GM18511 (cell line): ENCODE measurements around the gene OBSCN.

Experiments
- ATAC-seq: cut with Tn5 transposase; IDR thresholded peaks from one replicate; pipeline ENCODE4 v1.9.1; 2021; ENCODE audit warnings: mild to moderate bottlenecking, moderate library complexity; ENCODE audit not compliant: unreplicated experiment

Gene OBSCN

GRCh38 chr1:228350831-228351781 lies 143.3 kb downstream of the OBSCN start:
- ATAC-seq = no peak

GRCh38 chr1:228351850-228352249 lies 144.0 kb downstream of the OBSCN start:
- ATAC-seq = no peak

- no peak for ATAC-seq
Observed at GRCh38 chr1:228352677-228353481, 145.0 kb downstream of the OBSCN start.

GRCh38 chr1:228353601-228354371 lies 145.9 kb downstream of the OBSCN start:
- no peak for ATAC-seq

GRCh38 chr1:228354390-228355320 lies 146.8 kb downstream of the OBSCN start:
- no peak for ATAC-seq

GRCh38 chr1:228356897-228357680 lies 149.2 kb downstream of the OBSCN start:
- ATAC-seq = no peak

- no peak for ATAC-seq
Observed at GRCh38 chr1:228358039-228358763, 150.4 kb downstream of the OBSCN start.

- no peak for ATAC-seq
Observed at GRCh38 chr1:228358764-228359612, 151.1 kb downstream of the OBSCN start.

- no peak for ATAC-seq
Observed at GRCh38 chr1:228359613-228360532, 152.0 kb downstream of the OBSCN start.

- ATAC-seq = no peak
Observed at GRCh38 chr1:228360533-228361313, 152.9 kb downstream of the OBSCN start.

GRCh38 chr1:228361314-228362140 lies 153.7 kb downstream of the OBSCN start:
- ATAC-seq = no peak

GRCh38 chr1:228362141-228362883 lies 154.5 kb downstream of the OBSCN start:
- ATAC-seq = no peak

- ATAC-seq = no peak
Observed at GRCh38 chr1:228362884-228363450, 155.1 kb downstream of the OBSCN start.

GRCh38 chr1:228363686-228364067 lies 155.8 kb downstream of the OBSCN start:
- ATAC-seq = no peak
